Esophagus squamous epithelium (tissue), 4 donors: ENCODE results near the gene RC3H1.

Source experiments
- POLR2A ChIP-seq, 4 donors: fragments of 450-650 bp; IDR thresholded peaks; one replicate each; pipeline ENCODE4 v1.6.1; 2017; ENCODE audit warnings: antibody characterized with exemption in 4 of 4, mild to moderate bottlenecking in 4 of 4, moderate library complexity in 3 of 4
- TF ChIP-seq, protein P1 (sequence below), 6 experiments: fragments of 450-650 bp in 4 of 6; fragments of 200-600 bp in 2 of 6; sonication (generic) in 2 of 6; IDR thresholded peaks; one replicate each; pipeline ENCODE4 v1.5.1; 2016 to 2019; ENCODE audit warnings: antibody characterized with exemption in 6 of 6, mild to moderate bottlenecking in 4 of 6, moderate library complexity in 4 of 6

DNA sequence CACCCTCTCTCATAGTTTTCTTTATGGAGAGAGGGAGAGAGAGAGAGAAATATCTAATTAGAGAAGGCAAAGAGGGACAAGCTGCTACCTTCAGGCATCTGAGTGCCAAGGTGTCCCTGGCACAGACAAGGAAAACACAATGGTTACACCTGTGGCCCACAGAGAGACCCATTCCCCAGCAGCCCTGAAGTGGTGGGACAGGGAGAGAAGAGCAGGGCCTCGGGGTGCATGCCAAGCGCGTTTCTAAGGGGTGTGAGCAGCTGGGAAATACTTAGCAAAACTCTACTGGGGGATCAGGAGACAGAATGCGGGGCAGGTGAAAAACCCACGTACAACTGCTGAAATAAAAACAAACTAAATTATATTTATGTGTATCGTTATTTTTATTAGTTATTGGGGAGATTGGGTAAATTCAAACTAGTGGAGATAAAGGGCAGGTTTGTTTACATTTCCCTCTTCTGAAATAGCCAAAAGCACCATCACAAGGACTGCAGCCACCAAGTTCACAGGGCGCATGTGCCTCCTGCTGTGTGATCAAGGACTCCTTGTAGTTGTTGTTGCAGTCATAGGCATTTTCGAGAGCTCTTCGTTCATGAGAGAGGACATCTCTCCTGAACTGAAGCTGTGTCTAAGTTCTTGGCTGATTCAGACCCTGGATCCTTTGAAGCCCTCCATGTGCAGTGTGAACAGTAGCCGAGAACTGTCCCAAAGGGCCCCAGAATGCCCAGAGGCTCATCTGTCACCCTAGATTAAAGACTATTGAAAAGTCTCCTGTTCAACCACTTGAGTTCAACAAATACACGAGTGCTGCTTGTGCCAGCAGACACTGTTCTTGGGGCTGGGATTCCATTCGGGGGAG is 104.3 kb downstream of the RC3H1 start:
- TF ChIP-seq POLR2A (IDR thresholded peaks at IDR 0.05) = no peak
- TF ChIP-seq, protein P1, sequence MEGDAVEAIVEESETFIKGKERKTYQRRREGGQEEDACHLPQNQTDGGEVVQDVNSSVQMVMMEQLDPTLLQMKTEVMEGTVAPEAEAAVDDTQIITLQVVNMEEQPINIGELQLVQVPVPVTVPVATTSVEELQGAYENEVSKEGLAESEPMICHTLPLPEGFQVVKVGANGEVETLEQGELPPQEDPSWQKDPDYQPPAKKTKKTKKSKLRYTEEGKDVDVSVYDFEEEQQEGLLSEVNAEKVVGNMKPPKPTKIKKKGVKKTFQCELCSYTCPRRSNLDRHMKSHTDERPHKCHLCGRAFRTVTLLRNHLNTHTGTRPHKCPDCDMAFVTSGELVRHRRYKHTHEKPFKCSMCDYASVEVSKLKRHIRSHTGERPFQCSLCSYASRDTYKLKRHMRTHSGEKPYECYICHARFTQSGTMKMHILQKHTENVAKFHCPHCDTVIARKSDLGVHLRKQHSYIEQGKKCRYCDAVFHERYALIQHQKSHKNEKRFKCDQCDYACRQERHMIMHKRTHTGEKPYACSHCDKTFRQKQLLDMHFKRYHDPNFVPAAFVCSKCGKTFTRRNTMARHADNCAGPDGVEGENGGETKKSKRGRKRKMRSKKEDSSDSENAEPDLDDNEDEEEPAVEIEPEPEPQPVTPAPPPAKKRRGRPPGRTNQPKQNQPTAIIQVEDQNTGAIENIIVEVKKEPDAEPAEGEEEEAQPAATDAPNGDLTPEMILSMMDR (IDR thresholded peaks at IDR 0.05) = no peak
